NCI-H2227 (cell line): Measurements from ENCODE around the gene SPINK2.

Experiments used
- DNase-seq: peaks from one replicate; lab custom pipeline; 2025; ENCODE audit not compliant: unreplicated experiment; lab: John Stamatoyannopoulos, UW

The SPINK2 gene, protein sequence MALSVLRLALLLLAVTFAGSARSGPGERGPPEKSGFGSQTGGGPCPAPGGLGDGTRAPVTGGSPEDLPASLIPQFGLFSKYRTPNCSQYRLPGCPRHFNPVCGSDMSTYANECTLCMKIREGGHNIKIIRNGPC

GRCh38 chr4:56821381-56822243 is at the start of gene SPINK2:
Gene SPINK2, minus strand, starts transcription at chr4:56821701. Its CDS starts 39 bp downstream, at chr4:56821662.
- DNase-seq, result peak; percentile 3

DNA sequence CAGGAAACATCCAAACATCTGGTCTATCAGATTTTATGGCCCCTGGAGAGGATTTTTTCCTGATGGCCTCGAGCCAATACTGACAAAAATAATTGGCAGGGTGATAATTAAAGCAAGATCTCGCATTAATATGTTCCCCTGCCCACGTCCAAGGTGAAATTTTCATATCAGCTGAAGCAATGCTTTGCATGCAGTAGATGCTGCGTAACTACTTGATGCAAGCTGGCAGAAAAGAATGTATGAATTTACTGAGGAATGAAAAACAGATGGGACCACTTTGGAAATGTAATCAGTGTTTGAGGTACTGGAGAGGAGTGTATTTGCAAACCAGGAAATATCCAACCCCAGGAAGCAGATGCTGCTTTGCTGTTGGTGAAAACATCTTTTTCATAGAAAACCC is 49.4 kb upstream of the SPINK2 start:
- no peak for DNase-seq

- no peak for DNase-seq
Observed at GRCh38 chr4:56863441-56864139, 42.1 kb upstream of the SPINK2 start.

DNA sequence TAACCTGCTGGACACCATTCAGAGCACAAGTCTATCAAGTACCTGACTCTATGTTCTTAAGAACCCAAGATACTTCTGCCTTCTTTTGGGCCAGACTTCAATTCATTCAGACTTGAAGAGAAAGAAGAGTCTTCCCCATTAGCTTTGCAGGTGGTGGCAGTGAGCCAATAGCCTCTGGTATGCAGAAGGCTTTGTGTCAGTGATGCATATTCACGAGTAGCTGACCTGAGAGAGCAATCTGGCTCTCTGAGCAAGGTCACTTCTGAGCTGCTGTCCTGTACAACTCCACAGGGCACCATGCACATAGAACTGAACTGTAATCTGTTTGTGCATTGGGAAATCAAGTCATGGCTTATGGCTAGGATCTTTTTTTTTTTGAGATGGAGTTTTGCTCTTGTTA is 39.9 kb upstream of the SPINK2 start:
- DNase-seq, result no peak

GRCh38 chr4:56860781-56861180 is 39.3 kb upstream of the SPINK2 start:
- no peak for DNase-seq

DNA sequence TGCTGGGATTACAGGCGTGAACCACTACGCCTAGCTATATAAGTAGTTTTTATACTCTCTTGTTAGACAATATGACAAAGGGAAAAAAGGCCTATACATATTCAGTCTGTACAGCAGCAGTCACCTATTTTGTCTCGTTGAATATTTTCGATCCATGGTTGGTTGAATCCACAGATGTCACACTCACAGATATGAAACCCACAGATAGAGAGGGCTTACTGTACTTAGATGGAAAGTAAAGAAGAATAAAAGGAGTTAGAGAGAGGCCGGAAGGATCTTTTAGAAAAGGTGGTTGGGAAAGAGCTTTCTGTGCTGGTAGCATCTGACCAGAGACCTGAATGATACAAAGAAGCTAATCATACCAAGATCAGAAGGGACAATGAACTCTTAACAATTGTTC is 38.3 kb upstream of the SPINK2 start:
- DNase-seq, result no peak

DNA sequence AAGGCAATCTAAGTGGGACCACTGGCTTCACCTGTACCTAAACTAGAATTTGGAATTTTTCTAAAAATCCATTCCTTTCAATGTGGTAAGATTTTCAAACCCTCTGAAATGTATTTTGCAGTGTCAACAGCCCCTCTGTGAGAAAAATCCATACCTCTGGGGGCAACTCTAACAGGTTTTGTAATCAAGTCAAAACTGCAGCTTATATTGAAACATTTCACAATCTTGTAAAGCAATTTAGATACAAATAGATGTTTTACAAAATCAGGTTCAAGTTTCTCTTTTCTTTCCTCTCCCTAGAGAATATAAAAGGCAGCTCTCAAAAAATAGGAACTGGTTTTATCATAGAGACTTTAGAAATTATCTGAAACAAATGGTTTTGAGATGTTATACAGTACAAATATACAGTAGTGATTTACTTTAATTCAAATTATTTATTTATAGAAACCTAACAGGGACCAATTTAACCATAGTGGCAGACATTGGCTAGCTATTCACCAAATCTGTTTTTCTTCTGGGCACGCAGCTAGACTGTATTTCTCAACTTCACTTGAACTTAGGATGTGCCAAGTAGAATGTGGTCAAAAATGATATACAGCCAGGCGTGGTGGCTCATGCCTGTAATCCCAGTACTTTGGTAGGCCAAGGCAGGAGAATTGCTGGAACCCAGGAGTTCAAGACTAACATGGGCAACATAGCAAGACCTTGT is 36.3 kb upstream of the SPINK2 start:
- DNase-seq, result no peak

- no peak for DNase-seq
Observed at GRCh38 chr4:56856656-56857055, 35.2 kb upstream of the SPINK2 start.

- no peak for DNase-seq
Observed at GRCh38 chr4:56850910-56851309, 29.4 kb upstream of the SPINK2 start.

GRCh38 chr4:56844802-56845580 is 23.5 kb upstream of the SPINK2 start:
- no peak for DNase-seq

DNA sequence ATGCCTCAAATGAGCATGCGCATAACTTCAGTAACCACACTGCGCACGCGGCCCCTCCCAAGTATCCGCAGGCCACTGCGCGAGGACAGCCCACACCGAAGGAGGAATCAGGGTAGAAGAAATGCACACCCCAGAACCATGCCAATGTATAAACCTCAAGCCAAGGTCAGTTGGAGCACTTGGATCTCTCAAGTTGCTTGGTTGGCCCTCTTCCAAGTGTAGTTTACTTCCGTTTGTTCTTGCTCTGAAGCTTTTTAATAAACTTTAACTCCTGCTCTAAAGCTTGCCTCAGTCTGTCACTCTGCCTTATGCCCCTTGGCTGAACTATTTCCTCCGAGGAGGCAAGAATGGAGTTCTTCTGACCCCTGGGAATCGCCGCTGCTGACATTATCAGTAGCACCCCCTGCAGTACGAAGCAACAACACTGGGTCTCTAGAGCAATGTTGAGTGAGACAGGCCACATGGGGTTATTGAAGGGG is 22.0 kb upstream of the SPINK2 start:
- no peak for DNase-seq

- DNase-seq, result no peak
Observed at GRCh38 chr4:56840559-56840958, 19.1 kb upstream of the SPINK2 start.

GRCh38 chr4:56828784-56829535 is 7.5 kb upstream of the SPINK2 start:
- DNase-seq, result no peak

DNA sequence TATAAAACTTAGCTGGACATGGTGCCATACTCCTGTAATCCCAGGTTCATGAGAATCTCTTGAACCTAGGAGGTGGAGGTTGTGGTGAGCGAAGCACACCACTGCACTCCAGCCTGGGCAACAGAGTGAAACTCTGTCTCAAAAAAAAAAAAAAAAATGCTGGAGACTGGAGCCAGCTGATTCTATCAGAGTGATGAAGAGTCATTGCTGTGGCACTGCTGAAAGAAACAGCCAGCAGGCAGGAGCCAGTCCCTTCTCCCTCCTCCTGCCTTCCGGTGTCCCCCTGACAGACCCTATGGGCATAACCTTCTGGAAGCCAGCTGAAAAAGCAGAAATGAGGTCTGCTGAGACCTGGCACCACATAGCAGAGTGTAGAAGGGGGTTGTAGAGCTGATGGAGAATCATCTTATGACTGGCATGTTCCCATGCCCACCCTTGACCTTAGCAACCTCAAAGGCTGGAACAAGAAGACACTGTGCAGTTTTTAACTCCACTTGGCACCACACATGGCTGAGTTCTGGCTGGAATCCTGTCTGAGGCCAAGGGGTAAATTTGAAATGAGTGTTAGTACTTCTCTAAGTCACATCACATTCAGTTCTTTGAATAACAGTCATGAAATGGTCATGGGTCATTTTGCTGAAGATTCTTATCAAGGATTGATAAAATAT is 2.6 kb upstream of the SPINK2 start:
- DNase-seq, result no peak

DNA sequence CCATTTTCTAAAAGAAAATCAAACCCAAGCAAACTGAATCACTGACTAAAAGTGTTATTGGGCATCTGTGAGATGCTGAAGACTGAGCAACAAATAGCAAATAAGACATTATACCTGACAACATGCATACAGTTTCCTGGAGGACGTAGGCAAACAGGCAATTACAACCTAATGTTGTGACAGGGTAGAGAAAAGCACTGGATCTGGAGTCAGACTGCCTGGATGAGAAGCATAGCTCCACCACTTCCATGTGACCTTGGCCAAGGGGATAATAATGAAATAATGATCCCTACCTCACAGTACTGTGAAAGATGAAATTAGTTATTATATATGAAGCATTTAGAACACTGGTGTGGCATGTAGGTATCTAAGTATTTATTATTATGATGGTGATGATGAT is 2.7 kb downstream of the SPINK2 start:
- DNase-seq, result no peak

- no peak for DNase-seq
Observed at GRCh38 chr4:56817840-56818491, 3.5 kb downstream of the SPINK2 start.

GRCh38 chr4:56806666-56807065 is 14.8 kb downstream of the SPINK2 start:
- no peak for DNase-seq

DNA sequence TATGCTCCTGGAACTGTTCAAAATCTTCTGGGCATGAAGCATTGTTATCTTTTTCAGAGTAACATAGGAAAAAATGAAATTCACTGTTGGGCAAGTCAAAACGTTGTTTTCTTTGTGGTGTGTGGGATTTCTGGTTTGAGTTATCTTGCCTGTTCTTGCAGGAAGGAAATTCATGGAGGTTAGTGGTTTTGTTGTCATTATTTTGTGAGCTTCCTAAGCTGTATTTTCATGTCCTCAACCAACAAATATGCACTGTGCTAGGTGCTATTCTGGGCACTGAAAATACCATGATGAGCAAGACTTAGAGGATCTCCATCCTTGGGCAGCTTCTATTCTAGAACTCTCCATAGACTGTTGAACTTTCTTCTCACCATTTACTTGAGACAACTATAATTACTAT is 16.9 kb downstream of the SPINK2 start:
- no peak for DNase-seq

DNA sequence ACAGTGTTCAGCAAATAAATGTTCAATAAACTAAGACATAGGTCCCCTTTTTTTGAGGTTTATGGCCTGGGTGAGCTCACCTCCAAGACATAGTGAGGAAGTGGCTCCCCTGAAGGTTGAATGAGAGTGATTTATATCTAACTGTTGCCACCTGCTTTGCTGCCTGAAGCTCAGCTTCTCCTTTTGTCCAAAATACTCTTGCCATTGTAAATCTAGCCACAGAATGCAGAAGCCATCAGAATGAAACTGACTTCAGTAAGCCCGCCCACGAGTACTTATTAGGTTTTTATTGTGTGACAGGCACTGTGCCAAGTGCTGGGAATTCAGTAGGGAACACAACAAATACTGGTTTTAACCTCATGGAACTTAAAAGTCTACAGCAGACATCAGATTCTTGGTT is 18.0 kb downstream of the SPINK2 start:
- no peak for DNase-seq
